Nephron (organoid): ENCODE data around the gene HS6ST2.
A peak's percentile ranks its signal among the peaks of the same experiment; 100 is the strongest.

Experiments used
- H3K27ac Mint-ChIP-seq, 3 experiments: 2 replicates each; pipeline ENCODE4 v1.8.0; 2020; ENCODE audit warnings: mixed read lengths in 3 of 3, mild to moderate bottlenecking in 2 of 3, moderate library complexity in 1 of 3
- H3K27me3 Mint-ChIP-seq: 2 replicates; pipeline ENCODE4 v1.8.0; 2021; ENCODE audit warnings: low read depth, mild to moderate bottlenecking, moderate library complexity, mixed read lengths
- H3K36me3 Mint-ChIP-seq: 2 replicates; pipeline ENCODE4 v1.8.0; 2020; ENCODE audit warnings: low read depth, mixed read lengths
- H3K4me1 Mint-ChIP-seq: 2 replicates; pipeline ENCODE4 v1.8.0; 2020; ENCODE audit warnings: mixed read lengths
- H3K4me3 Mint-ChIP-seq, 3 experiments: 2 replicates each; pipeline ENCODE4 v1.8.0; 2020; ENCODE audit warnings: mild to moderate bottlenecking in 3 of 3, mixed read lengths in 3 of 3, moderate library complexity in 2 of 3
- H3K9me3 Mint-ChIP-seq: 2 replicates; pipeline ENCODE4 v1.8.0; 2020; ENCODE audit warnings: mixed read lengths
- TF ChIP-seq, protein P1 (sequence below), 3 experiments: fragments of 200-600 bp; sonication (generic); IDR thresholded peaks; one replicate each; pipeline ENCODE4 v1.5.0; 2021; ENCODE audit warnings: antibody characterized with exemption in 3 of 3; ENCODE audit not compliant: unreplicated experiment in 3 of 3

Gene HS6ST2

DNA sequence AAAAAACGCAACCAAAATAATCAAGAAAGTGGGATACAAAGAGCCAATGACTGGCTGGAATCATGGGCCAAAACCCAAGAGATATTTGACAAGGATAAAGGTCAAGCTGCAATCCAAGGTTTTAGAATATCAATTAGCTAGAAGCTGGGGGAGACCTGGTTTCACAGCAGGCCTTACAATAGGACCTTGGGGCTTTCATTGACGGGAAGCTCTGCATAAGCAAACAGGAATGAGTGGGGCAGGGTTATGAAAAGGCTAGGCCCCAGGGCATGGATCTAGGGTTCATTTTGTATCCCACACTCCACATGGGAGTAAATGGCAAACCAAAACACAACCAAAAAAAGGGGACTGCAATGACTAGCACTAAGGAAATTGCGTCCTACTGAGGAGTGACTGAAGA is 215.3 kb downstream of the HS6ST2 start:
- TF ChIP-seq, protein P1, sequence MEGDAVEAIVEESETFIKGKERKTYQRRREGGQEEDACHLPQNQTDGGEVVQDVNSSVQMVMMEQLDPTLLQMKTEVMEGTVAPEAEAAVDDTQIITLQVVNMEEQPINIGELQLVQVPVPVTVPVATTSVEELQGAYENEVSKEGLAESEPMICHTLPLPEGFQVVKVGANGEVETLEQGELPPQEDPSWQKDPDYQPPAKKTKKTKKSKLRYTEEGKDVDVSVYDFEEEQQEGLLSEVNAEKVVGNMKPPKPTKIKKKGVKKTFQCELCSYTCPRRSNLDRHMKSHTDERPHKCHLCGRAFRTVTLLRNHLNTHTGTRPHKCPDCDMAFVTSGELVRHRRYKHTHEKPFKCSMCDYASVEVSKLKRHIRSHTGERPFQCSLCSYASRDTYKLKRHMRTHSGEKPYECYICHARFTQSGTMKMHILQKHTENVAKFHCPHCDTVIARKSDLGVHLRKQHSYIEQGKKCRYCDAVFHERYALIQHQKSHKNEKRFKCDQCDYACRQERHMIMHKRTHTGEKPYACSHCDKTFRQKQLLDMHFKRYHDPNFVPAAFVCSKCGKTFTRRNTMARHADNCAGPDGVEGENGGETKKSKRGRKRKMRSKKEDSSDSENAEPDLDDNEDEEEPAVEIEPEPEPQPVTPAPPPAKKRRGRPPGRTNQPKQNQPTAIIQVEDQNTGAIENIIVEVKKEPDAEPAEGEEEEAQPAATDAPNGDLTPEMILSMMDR (IDR thresholded peaks at IDR 0.05; ENCODE audit: unreplicated experiment in 3 of 3): no peak
- Mint-ChIP-seq H3K27ac (no peak overlapping the region), H3K9me3 (no peaks in the 10 kb centered on the region), H3K36me3 (no peaks in the 10 kb centered on the region), H3K4me1 (peaks cover 64% of the 10 kb centered on the region), H3K27me3 (peaks cover 6% of the 10 kb centered on the region), H3K4me3 (no peak overlapping the region)

DNA sequence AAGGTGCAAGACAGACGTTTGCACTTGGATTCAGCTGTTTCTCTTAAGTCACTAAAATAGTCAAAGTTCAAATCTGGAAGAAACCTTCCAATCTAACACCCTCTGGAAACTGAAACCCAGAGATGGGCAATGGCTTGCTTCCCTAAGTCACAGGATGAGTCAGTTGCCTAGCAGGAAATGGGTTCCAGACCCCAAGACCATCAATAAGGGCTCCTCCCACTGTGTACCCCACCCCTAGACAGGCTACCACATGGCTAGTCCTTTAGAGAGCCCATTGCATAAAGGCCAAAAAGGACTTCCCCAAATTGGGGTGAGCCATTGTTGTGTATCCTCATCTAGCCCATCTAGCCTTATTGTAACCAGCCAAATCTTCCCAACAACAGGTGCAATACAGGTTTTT is 216.2 kb downstream of the HS6ST2 start:
- Mint-ChIP-seq H3K9me3 (no peaks in the 10 kb centered on the region), H3K4me3 (no peak overlapping the region), H3K27me3 (peaks cover 6% of the 10 kb centered on the region), H3K36me3 (no peaks in the 10 kb centered on the region), H3K27ac (peak overlapping the region in 1 of 3 experiments; percentile 14), H3K4me1 (peaks cover 63% of the 10 kb centered on the region)
- TF ChIP-seq, protein P1 (IDR thresholded peaks at IDR 0.05; ENCODE audit: unreplicated experiment in 3 of 3): no peak

DNA sequence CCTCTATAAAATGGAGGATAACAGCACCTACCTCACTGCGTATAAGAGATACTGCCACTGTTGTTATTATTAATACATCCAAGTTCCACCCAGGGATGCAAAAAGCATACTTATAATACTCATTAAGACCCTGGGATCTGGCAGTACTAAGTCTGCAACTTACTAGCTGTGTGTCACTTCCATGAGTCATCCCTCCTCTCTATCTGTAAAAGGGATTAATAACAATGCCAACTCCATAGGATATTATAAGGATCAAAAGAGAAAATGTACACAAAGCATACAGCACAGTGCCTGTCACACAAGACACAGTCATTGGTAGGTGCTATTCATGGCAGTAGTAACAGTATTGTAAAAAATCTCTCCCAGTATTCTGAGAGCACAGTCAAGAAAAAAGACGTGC is 216.7 kb downstream of the HS6ST2 start:
- Mint-ChIP-seq H3K27me3 (peaks cover 6% of the 10 kb centered on the region), H3K9me3 (no peaks in the 10 kb centered on the region), H3K4me1 (peaks cover 57% of the 10 kb centered on the region), H3K36me3 (no peaks in the 10 kb centered on the region), H3K4me3 (no peak overlapping the region), H3K27ac (peak overlapping the region in 2 of 3 experiments; percentile 14 to 64)
- TF ChIP-seq, protein P1 (IDR thresholded peaks at IDR 0.05; ENCODE audit: unreplicated experiment in 3 of 3): no peak

DNA sequence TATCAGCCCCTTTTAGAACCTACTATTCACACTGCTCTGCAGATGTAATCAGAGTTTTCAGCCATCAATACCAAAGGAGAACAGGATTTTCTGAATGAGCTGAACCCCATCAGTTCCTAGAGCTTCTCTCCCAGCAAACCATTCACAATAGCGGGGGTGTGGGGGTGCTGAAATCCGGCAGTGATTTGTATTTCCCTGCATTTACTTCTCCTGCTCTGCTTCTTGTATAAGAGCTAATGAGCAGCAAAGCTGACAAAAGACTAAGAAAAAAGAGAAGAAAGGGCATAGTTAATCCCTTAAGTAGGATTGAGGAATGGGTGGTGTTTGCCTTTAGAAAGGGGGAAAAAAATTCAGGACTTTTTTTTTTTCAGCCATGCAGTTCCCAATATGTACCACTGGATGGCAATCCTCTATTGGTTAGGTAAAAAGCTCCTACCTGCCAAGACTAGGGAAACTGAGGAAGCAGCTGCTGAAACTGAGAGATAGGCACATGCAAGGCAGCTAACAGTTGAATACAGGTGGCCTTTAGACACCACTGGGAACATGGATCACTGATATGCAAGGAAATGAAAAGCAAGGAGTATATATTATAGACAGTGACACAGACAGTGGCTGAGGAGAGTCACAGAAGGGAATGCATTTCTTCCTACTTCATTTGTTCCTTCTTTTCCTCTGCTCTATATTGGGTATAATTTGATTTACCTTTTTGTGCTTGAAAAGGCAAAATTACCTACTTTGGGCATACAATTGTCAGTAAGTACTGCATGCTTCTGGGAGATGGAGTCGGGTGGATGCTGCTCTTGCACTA is 217.9 kb downstream of the HS6ST2 start:
- Mint-ChIP-seq H3K4me3 (peak overlapping the region in 1 of 3 experiments; percentile 31), H3K36me3 (no peaks in the 10 kb centered on the region), H3K9me3 (no peaks in the 10 kb centered on the region), H3K27me3 (peaks cover 6% of the 10 kb centered on the region), H3K27ac (peak overlapping the region in 1 of 3 experiments; percentile 77), H3K4me1 (peaks cover 50% of the 10 kb centered on the region)
- TF ChIP-seq, protein P1 (IDR thresholded peaks at IDR 0.05; ENCODE audit: unreplicated experiment in 3 of 3): peak; percentile 81 to 92 (median 88)

DNA sequence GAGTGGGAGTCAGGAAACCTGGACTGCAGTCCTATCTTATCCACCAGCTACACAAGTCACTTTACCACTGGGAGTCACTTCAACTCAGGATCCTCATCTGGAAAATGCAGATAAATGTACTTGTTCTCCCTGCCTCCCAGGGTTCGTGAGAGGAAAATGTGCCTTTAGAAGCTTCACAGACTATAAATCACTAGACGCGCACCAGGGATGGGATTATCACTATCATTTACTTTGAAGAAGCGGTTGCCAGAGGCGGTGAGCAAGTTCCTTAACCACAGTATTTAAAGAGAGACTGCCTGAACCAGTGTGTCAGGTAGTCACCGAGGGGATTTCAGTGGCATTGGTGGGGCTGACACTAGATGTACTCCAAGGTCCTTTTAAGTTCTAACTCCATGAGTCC is 219.5 kb downstream of the HS6ST2 start:
- Mint-ChIP-seq H3K9me3 (no peaks in the 10 kb centered on the region), H3K27ac (no peak overlapping the region), H3K27me3 (peaks cover 6% of the 10 kb centered on the region), H3K4me1 (peaks cover 49% of the 10 kb centered on the region), H3K4me3 (no peak overlapping the region), H3K36me3 (no peaks in the 10 kb centered on the region)
- TF ChIP-seq, protein P1 (IDR thresholded peaks at IDR 0.05; ENCODE audit: unreplicated experiment in 3 of 3): no peak

DNA sequence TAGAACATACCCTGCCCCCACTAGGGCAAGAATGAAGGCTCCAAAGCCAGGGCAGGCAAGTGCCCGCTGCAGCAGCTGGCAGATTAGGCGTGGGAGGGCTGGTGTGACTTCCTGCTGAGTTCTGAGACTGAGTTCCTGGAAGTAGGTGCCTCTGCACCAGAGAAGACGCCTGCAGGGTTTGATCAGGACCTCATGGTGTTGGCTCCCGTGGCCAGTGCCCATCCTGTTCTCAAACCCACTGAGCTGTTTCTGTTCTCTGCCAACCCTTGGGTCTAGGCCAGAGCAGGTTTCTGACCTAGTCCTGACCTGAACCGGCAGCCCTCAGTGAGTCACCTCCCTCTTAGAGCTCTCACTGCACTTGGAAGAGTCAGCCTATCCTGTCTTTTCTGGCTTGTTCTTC is 220.7 kb downstream of the HS6ST2 start:
- H3K4me3 Mint-ChIP-seq: no peak overlapping the region
- H3K36me3 Mint-ChIP-seq: no peaks in the 10 kb centered on the region
- H3K27me3 Mint-ChIP-seq: peaks cover 3% of the 10 kb centered on the region

More for the DNA sequence above, 220.7 kb downstream of the HS6ST2 start:
- H3K4me1 Mint-ChIP-seq: peaks cover 45% of the 10 kb centered on the region
- no peaks in the 10 kb centered on the region for H3K9me3 Mint-ChIP-seq
- no peak overlapping the region for H3K27ac Mint-ChIP-seq
- TF ChIP-seq, protein P1 (IDR thresholded peaks at IDR 0.05; ENCODE audit: unreplicated experiment in 3 of 3): no peak
